Measurements from ENCODE around the gene HTR2C.

Gene HTR2C

DNA sequence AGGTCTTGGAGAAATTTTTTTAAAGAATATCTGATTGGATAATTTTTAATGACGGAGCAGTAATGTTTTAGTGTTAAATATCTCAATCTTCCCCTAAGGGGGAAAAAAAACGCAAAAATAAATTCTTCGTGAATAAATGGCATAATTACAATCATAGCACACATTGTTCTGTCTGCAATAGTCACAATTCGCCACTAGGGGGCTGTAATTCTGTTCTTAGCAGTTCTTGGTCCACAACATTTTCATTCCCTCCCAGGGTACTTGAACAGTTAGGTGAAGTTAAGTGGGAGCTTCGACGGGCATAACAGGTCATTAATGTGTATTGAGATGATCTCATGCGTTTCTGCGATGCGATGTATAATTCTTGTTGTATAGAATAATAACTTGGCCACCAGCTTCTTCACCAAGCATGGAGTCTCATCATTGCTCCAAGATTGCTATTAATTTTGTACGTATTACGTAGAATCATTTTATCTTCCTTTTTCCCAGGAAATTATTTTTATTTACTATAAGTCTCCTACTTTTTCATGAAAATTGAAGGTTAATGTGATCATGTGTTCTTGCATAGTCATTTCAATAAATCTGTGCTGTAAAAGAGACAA is 27.2 kb downstream of the HTR2C start:
- ATAC-seq = peak; percentile 76
- TF ChIP-seq, protein P1, sequence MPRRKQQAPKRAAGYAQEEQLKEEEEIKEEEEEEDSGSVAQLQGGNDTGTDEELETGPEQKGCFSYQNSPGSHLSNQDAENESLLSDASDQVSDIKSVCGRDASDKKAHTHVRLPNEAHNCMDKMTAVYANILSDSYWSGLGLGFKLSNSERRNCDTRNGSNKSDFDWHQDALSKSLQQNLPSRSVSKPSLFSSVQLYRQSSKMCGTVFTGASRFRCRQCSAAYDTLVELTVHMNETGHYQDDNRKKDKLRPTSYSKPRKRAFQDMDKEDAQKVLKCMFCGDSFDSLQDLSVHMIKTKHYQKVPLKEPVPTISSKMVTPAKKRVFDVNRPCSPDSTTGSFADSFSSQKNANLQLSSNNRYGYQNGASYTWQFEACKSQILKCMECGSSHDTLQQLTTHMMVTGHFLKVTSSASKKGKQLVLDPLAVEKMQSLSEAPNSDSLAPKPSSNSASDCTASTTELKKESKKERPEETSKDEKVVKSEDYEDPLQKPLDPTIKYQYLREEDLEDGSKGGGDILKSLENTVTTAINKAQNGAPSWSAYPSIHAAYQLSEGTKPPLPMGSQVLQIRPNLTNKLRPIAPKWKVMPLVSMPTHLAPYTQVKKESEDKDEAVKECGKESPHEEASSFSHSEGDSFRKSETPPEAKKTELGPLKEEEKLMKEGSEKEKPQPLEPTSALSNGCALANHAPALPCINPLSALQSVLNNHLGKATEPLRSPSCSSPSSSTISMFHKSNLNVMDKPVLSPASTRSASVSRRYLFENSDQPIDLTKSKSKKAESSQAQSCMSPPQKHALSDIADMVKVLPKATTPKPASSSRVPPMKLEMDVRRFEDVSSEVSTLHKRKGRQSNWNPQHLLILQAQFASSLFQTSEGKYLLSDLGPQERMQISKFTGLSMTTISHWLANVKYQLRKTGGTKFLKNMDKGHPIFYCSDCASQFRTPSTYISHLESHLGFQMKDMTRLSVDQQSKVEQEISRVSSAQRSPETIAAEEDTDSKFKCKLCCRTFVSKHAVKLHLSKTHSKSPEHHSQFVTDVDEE (CRISPR knock-in tag; IDR thresholded peaks at IDR 0.05) = no peak
- TF ChIP-seq ZNF565 (CRISPR knock-in tag; conservative IDR thresholded peaks at IDR 0.05; ENCODE audit: low read depth) = no peak
- TF ChIP-seq OSR1 (CRISPR knock-in tag; IDR thresholded peaks at IDR 0.05) = no peak
- no peak for TF ChIP-seq RARB (CRISPR knock-in tag; IDR thresholded peaks at IDR 0.05)
- no peak for TF ChIP-seq ZNF8 (CRISPR knock-in tag; IDR thresholded peaks at IDR 0.05)
- no peak for TF ChIP-seq TOX (CRISPR knock-in tag; IDR thresholded peaks at IDR 0.05; ENCODE audit: borderline replicate concordance)
- TF ChIP-seq ISL1 (CRISPR knock-in tag; IDR thresholded peaks at IDR 0.05) = no peak
- no peak for TF ChIP-seq ARNTL (CRISPR knock-in tag; IDR thresholded peaks at IDR 0.05; ENCODE audit: borderline replicate concordance, low read depth)
- TF ChIP-seq, protein P2, sequence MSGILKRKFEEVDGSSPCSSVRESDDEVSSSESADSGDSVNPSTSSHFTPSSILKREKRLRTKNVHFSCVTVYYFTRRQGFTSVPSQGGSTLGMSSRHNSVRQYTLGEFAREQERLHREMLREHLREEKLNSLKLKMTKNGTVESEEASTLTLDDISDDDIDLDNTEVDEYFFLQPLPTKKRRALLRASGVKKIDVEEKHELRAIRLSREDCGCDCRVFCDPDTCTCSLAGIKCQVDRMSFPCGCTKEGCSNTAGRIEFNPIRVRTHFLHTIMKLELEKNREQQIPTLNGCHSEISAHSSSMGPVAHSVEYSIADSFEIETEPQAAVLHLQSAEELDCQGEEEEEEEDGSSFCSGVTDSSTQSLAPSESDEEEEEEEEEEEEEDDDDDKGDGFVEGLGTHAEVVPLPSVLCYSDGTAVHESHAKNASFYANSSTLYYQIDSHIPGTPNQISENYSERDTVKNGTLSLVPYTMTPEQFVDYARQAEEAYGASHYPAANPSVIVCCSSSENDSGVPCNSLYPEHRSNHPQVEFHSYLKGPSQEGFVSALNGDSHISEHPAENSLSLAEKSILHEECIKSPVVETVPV (CRISPR knock-in tag; IDR thresholded peaks at IDR 0.05) = no peak
- TF ChIP-seq, protein P3, sequence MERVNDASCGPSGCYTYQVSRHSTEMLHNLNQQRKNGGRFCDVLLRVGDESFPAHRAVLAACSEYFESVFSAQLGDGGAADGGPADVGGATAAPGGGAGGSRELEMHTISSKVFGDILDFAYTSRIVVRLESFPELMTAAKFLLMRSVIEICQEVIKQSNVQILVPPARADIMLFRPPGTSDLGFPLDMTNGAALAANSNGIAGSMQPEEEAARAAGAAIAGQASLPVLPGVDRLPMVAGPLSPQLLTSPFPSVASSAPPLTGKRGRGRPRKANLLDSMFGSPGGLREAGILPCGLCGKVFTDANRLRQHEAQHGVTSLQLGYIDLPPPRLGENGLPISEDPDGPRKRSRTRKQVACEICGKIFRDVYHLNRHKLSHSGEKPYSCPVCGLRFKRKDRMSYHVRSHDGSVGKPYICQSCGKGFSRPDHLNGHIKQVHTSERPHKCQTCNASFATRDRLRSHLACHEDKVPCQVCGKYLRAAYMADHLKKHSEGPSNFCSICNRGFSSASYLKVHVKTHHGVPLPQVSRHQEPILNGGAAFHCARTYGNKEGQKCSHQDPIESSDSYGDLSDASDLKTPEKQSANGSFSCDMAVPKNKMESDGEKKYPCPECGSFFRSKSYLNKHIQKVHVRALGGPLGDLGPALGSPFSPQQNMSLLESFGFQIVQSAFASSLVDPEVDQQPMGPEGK (CRISPR knock-in tag; IDR thresholded peaks at IDR 0.05; ENCODE audit: borderline replicate concordance) = no peak
- TF ChIP-seq ZNF70 (CRISPR knock-in tag; IDR thresholded peaks at IDR 0.05) = no peak

DNA sequence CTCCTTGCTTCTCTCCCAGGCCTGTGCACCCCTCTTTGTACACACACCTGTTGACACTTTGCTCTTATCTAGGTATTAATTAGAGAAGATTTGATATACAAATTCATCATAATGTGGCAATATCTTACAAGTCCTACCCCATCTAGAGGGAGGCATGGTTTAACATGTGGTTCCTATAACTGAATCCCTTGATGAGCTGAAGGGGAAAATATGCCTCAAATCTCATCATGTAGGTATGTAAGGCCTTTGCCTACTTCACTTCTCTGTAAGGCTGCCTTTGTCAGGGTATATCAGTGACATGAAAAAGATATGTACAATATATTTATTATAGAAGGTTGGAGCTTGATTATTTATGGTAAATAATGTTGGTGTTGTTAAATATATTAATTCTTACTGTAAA is 31.9 kb downstream of the HTR2C start:
- TF ChIP-seq, protein P2 (CRISPR knock-in tag; IDR thresholded peaks at IDR 0.05) = no peak
- peak; percentile 61; the same call in 2 of the 3 replicates for ATAC-seq

DNA sequence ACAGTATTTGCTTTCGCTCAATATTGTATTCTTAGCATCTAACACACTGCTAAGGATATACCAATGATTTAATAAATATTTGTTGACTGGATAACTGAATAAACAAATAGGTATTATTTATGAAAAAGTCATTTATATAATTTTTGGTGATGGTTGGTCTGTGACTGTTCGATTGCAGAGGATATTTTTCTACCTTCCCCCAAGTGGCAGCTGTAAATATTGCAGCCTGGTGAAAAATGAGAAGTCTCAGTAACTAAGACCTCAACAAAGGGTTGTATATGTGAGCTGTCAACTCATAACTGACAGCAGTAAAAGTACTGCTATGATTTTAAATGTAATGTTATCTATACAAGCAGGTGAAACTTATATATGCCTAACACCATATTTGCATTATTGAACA is 36.0 kb downstream of the HTR2C start:
- peak; percentile 65; the same call in 2 of the 3 replicates for ATAC-seq
- no peak for TF ChIP-seq ZFP30 (CRISPR knock-in tag; IDR thresholded peaks at IDR 0.05)
- no peak for TF ChIP-seq ZNF70 (CRISPR knock-in tag; IDR thresholded peaks at IDR 0.05)
- no peak for TF ChIP-seq ARNTL (CRISPR knock-in tag; IDR thresholded peaks at IDR 0.05; ENCODE audit: borderline replicate concordance, low read depth)
- TF ChIP-seq, protein P4, sequence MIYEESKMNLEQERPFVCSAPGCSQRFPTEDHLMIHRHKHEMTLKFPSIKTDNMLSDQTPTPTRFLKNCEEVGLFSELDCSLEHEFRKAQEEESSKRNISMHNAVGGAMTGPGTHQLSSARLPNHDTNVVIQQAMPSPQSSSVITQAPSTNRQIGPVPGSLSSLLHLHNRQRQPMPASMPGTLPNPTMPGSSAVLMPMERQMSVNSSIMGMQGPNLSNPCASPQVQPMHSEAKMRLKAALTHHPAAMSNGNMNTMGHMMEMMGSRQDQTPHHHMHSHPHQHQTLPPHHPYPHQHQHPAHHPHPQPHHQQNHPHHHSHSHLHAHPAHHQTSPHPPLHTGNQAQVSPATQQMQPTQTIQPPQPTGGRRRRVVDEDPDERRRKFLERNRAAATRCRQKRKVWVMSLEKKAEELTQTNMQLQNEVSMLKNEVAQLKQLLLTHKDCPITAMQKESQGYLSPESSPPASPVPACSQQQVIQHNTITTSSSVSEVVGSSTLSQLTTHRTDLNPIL (CRISPR knock-in tag; IDR thresholded peaks at IDR 0.05; ENCODE audit: low read depth) = no peak
- TF ChIP-seq, protein P1 (CRISPR knock-in tag; IDR thresholded peaks at IDR 0.05) = no peak
- no peak for TF ChIP-seq RARB (CRISPR knock-in tag; IDR thresholded peaks at IDR 0.05)
- no peak for TF ChIP-seq BACH2 (CRISPR knock-in tag; IDR thresholded peaks at IDR 0.05; ENCODE audit: borderline replicate concordance)
- no peak for TF ChIP-seq ZFP3 (CRISPR knock-in tag; IDR thresholded peaks at IDR 0.05)
- TF ChIP-seq ZNF565 (CRISPR knock-in tag; conservative IDR thresholded peaks at IDR 0.05; ENCODE audit: low read depth) = no peak
- no peak for TF ChIP-seq SNAI2 (CRISPR knock-in tag; IDR thresholded peaks at IDR 0.05)
- TF ChIP-seq ISL1 (CRISPR knock-in tag; IDR thresholded peaks at IDR 0.05) = no peak
- TF ChIP-seq ZNF8 (CRISPR knock-in tag; IDR thresholded peaks at IDR 0.05) = no peak
- TF ChIP-seq TOX (CRISPR knock-in tag; IDR thresholded peaks at IDR 0.05; ENCODE audit: borderline replicate concordance) = no peak
- no peak for TF ChIP-seq CSDC2 (CRISPR knock-in tag; IDR thresholded peaks at IDR 0.05)
- no peak for TF ChIP-seq GLIS3 (CRISPR knock-in tag; IDR thresholded peaks at IDR 0.05)
- TF ChIP-seq, protein P5, sequence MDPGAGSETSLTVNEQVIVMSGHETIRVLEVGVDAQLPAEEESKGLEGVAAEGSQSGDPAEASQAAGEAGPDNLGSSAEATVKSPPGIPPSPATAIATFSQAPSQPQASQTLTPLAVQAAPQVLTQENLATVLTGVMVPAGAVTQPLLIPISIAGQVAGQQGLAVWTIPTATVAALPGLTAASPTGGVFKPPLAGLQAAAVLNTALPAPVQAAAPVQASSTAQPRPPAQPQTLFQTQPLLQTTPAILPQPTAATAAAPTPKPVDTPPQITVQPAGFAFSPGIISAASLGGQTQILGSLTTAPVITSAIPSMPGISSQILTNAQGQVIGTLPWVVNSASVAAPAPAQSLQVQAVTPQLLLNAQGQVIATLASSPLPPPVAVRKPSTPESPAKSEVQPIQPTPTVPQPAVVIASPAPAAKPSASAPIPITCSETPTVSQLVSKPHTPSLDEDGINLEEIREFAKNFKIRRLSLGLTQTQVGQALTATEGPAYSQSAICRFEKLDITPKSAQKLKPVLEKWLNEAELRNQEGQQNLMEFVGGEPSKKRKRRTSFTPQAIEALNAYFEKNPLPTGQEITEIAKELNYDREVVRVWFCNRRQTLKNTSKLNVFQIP (CRISPR knock-in tag; IDR thresholded peaks at IDR 0.05; ENCODE audit: borderline replicate concordance, low read depth) = no peak
- no peak for TF ChIP-seq ESRRG (CRISPR knock-in tag; IDR thresholded peaks at IDR 0.05)
- no peak for TF ChIP-seq ZC3H10 (CRISPR knock-in tag; IDR thresholded peaks at IDR 0.05)
- no peak for TF ChIP-seq OSR1 (CRISPR knock-in tag; IDR thresholded peaks at IDR 0.05)

Data from SK-N-SH treated with all-trans-retinoic acid at 6 μM for 48 hours (cell line).